Keratinocyte (primary cell): ENCODE measurements around the gene CLEC16A. TPM values are rescaled to one million over a fixed set of nuclear protein-coding genes. Genes with fewer than 3 reads are reported as not detected.

Source experiments
- DNase-seq: peaks from one replicate; pipeline ENCODE4 v3.0.0-alpha.2; 2011; ENCODE audit warnings: low read depth, missing footprints, low spot score
- FAIRE-seq: peaks from 2 replicates; lab custom pipeline; 2011; peaks lifted over from hg19 to GRCh38; lab: Jason Lieb, UNC
- H2AFZ ChIP-seq: 2 replicates; pipeline ENCODE4 v1.6.0; 2012; ENCODE audit warnings: low read length, control low read depth, inconsistent platforms; ENCODE audit not compliant: control insufficient read depth
- H3K27ac ChIP-seq: 2 replicates; pipeline ENCODE4 v1.5.1; 2011; ENCODE audit warnings: low read length; ENCODE audit not compliant: control insufficient read depth, insufficient read depth
- H3K27me3 ChIP-seq: 3 replicates; pipeline ENCODE4 v1.6.0; 2011; ENCODE audit warnings: low read length; ENCODE audit not compliant: control insufficient read depth, insufficient read depth; ENCODE audit errors: extremely low read depth
- H3K36me3 ChIP-seq, 2 experiments: 2 replicates in 1 of 2; 3 replicates in 1 of 2; pipeline ENCODE4 v1.5.1; 2011; ENCODE audit warnings: low read length in 2 of 2, mild to moderate bottlenecking in 1 of 2; ENCODE audit not compliant: control insufficient read depth in 2 of 2, insufficient read depth in 2 of 2; ENCODE audit errors: extremely low read depth in 1 of 2
- H3K4me1 ChIP-seq: 3 replicates; pipeline ENCODE4 v1.5.1; 2011; ENCODE audit warnings: low read length; ENCODE audit not compliant: control insufficient read depth, insufficient read depth; ENCODE audit errors: extremely low read depth
- H3K4me2 ChIP-seq: 3 replicates; pipeline ENCODE4 v1.6.0; 2011; ENCODE audit warnings: low read depth, low read length; ENCODE audit not compliant: control insufficient read depth, insufficient read depth; ENCODE audit errors: extremely low read depth
- H3K4me3 ChIP-seq, 3 experiments: fragments of 200-600 bp in 1 of 3; sonication (generic) in 1 of 3; 2 replicates in 2 of 3; 3 replicates in 1 of 3; pipeline ENCODE4 v1.5.1; 2011 to 2016; ENCODE audit warnings: low read length in 3 of 3, mild to moderate bottlenecking in 3 of 3, control low read depth in 2 of 3, inconsistent platforms in 1 of 3, low read depth in 1 of 3, mixed read lengths in 1 of 3, mixed run types in 1 of 3, moderate library complexity in 1 of 3; ENCODE audit not compliant: control insufficient read depth in 2 of 3, insufficient read depth in 2 of 3; ENCODE audit errors: extremely low read depth in 1 of 3
- H3K79me2 ChIP-seq: 2 replicates; pipeline ENCODE4 v1.6.0; 2012; ENCODE audit warnings: low read length; ENCODE audit not compliant: control insufficient read depth, insufficient read depth
- H3K9ac ChIP-seq: 3 replicates; pipeline ENCODE4 v1.6.0; 2011; ENCODE audit warnings: low read length; ENCODE audit not compliant: control insufficient read depth, insufficient read depth; ENCODE audit errors: extremely low read depth
- H3K9me1 ChIP-seq: 3 replicates; pipeline ENCODE4 v1.6.0; 2011; ENCODE audit warnings: low read length; ENCODE audit not compliant: control insufficient read depth, insufficient read depth; ENCODE audit errors: extremely low read depth
- H3K9me3 ChIP-seq: 2 replicates; pipeline ENCODE4 v1.5.1; 2012; ENCODE audit warnings: low read depth, low read length; ENCODE audit not compliant: control insufficient read depth
- H4K20me1 ChIP-seq: 3 replicates; pipeline ENCODE4 v1.6.0; 2011; ENCODE audit warnings: low read length; ENCODE audit not compliant: control insufficient read depth, insufficient read depth; ENCODE audit errors: extremely low read depth
- CTCF ChIP-seq, 3 experiments: IDR thresholded peaks in 1 of 3; conservative IDR thresholded peaks in 1 of 3; optimal IDR thresholded peaks in 1 of 3; 2 replicates in 2 of 3; 3 replicates in 1 of 3; pipeline versions ENCODE3 to v1.5.1; 2011; ENCODE audit warnings: low read length in 3 of 3, mild to moderate bottlenecking in 3 of 3, moderate library complexity in 2 of 3, control low read depth in 1 of 3, inconsistent platforms in 1 of 3; ENCODE audit not compliant: insufficient read depth in 2 of 3; ENCODE audit errors: extremely low read depth in 1 of 3
- EZH2 ChIP-seq: IDR thresholded peaks from one replicate; pipeline ENCODE4 v1.6.1; 2012; ENCODE audit warnings: inconsistent platforms, mild to moderate bottlenecking, low read length, moderate library complexity
- dilution Hi-C: fragments of 300-500 bp; cut with MboI; formaldehyde crosslinking; loops from one replicate; pipeline ENCODE4 v1.7.0; 2020; ENCODE audit warnings: low sequenced_read_pairs; ENCODE audit not compliant: extremely low pct_ligation_motif_present
- polyA plus RNA-seq, 5 experiments: library from polyadenylated mRNA; depleted of rRNA in 3 of 5; stranded (reverse) in 3 of 5; stranded (forward) in 1 of 5; unstranded in 1 of 5; fragments of >200 nt; gene quantifications; 1 replicate in 1 of 5; 2 replicates in 3 of 5; 3 replicates in 1 of 5; pipeline versions ENCODE4 v1.2.1 to v1.2.3, GENCODE V29; 2011 to 2012; ENCODE audit warnings: missing spikeins in 2 of 5, low read depth in 1 of 5, low replicate concordance in 1 of 5

Gene CLEC16A
- polyA plus RNA-seq, 1 donor (not counting 4 experiments of a cell fraction or from before 2014, with no cell fraction given) = 9.5 TPM

DNA sequence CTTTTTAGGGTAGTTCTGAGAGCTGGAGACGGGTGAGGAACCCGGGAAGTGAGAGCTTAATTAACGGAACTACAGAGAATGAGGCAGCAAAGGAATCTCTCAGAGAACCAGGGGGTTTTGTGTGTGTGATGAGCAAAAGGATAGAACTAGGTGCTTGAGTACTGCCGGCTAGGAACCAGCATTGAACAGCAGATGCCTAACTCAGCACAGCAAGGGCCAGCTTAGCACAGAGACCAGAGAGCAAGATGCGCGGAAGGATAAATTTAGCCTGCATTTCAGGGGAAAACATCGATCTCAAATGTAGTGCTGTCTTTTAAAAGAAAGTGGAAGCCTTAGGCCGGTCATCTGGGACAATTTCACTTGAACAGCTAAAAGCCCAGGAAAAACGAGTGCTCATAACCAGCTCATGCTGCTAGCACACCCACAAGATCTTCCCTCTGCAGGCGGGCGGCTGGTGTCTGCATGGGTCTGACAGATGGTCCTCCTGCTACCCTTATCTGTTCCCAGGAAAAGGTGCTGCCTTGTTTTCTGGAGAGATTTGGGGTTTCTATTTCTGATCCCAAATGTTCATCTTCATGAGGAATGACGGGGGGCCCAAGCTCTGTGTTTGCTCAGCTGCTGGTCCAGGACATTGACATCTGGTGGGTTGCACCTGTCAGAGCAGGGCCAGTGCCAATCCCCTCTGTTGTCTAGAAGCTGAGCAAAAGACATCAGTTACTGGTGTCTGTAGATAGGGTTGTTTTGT, 207.7 kb downstream of the CLEC16A start:
- Histone ChIP-seq H2AFZ (no peak overlapping the region), H3K27me3 (no peaks in the 10 kb centered on the region), H3K4me1 (peaks cover 6% of the 10 kb centered on the region), H3K4me3 (no peak overlapping the region), H3K9me3 (no peaks in the 10 kb centered on the region), H3K79me2 (no peaks in the 10 kb centered on the region), H3K9me1 (no peaks in the 10 kb centered on the region), H3K27ac (no peak overlapping the region), H3K9ac (no peak overlapping the region), H3K36me3 (peaks cover 0 to 1% of the 10 kb centered on the region in 2 experiments), H3K4me2 (no peak overlapping the region), H4K20me1 (no peaks in the 10 kb centered on the region)
- no peak for FAIRE-seq
- dilution Hi-C loops = no loop called here
- TF ChIP-seq EZH2 (no peak), CTCF (optimal IDR thresholded peaks at IDR 0.05 in 1 of 3, IDR thresholded peaks at IDR 0.05 in 1 of 3, conservative IDR thresholded peaks at IDR 0.05 in 1 of 3; ENCODE audit: extremely low read depth in 1 of 3, insufficient read depth in 2 of 3, low read length in 3 of 3) (no peak)
- no peak for DNase-seq

DNA sequence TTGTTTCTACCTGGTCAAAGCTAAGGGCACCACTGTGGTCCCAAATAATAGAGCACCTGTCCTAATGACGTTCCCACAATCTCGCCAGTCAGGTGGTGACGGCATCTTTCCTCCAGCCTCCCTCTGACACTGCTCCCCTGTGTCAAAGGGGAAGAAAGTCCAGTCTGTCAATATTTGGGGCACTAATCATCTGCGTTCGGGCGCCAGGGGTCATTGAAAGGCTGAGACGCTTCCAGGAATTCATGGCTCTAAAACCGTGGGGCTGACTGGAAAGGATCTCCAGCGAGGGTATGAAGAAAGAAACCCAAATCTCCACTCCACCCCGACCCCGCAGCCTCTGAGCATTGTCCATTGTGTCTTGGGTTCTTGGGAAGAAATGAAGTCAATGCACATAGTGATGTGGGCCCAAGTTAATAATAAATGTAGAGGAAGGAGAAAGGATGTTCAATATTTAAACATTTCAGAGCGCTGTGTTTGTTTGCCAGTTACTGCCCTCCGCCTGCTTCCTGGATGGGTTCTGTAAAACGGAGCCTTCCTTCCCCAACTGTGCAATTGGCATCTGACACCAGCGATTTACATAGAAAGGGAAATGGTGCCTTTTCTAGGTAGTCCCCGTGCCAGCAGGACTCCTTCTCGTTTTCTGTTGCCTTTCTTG, 208.4 kb downstream of the CLEC16A start:
- FAIRE-seq (no peak), DNase-seq (no peak)
- peaks cover 0 to 1% of the 10 kb centered on the region in 2 experiments for H3K36me3 ChIP-seq
- TF ChIP-seq CTCF (optimal IDR thresholded peaks at IDR 0.05 in 1 of 3, IDR thresholded peaks at IDR 0.05 in 1 of 3, conservative IDR thresholded peaks at IDR 0.05 in 1 of 3; ENCODE audit: extremely low read depth in 1 of 3, insufficient read depth in 2 of 3, low read length in 3 of 3) = no peak
- TF ChIP-seq EZH2 = no peak
- no peaks in the 10 kb centered on the region for H3K9me1 ChIP-seq
- no peaks in the 10 kb centered on the region for H3K9me3 ChIP-seq
- dilution Hi-C loops = no loop called here
- H3K4me2 ChIP-seq = no peak overlapping the region
- no peaks in the 10 kb centered on the region for H3K79me2 ChIP-seq
- no peak overlapping the region for H3K4me3 ChIP-seq
- H3K27ac ChIP-seq = no peak overlapping the region
- no peaks in the 10 kb centered on the region for H3K27me3 ChIP-seq
- H2AFZ ChIP-seq = no peak overlapping the region
- no peak overlapping the region for H3K9ac ChIP-seq
- H3K4me1 ChIP-seq = peaks cover 6% of the 10 kb centered on the region
- no peaks in the 10 kb centered on the region for H4K20me1 ChIP-seq
